PC-3 (cell line): ENCODE data around the gene CALR3. TPM values are rescaled to one million over a fixed set of nuclear protein-coding genes. Genes with fewer than 3 reads are reported as not detected.

Source experiments
- ATAC-seq: fragments of 200-7000 bp; cut with Tn5 transposase; 2 replicates; pipeline ENCODE4 v1.9.1; 2020; ENCODE audit warnings: mild to moderate bottlenecking, moderate library complexity
- BruUV-seq: library from RNA; stranded (reverse); fragments of 400-500 nt; replicated peaks from 2 replicates; lab custom pipeline; 2021; lab: Mats Ljungman, UMichigan
- CTCF ChIA-PET: fragments of 300-600 bp; sonication (Branson Sonifier 250); formaldehyde crosslinking; loops from one replicate; lab custom pipeline; 2022; ENCODE audit warnings: antibody characterized with exemption; lab: Charles Lee
- POLR2A ChIA-PET: fragments of 300-600 bp; sonication (Branson Sonifier 250); formaldehyde crosslinking; loops from one replicate; lab custom pipeline; 2022; ENCODE audit warnings: antibody characterized with exemption; ENCODE audit not compliant: unreplicated experiment; lab: Charles Lee
- DNase-seq: peaks from one replicate; pipeline ENCODE4 v3.0.0-alpha.2; 2015
- H2AFZ ChIP-seq: fragments of 300-600 bp; sonication (generic); 2 replicates; pipeline ENCODE4 v1.6.0; 2016; ENCODE audit warnings: antibody characterized with exemption, low read length
- H3F3A ChIP-seq: fragments of 300-600 bp; sonication (generic); one replicate; pipeline ENCODE4 v1.6.0; 2017; ENCODE audit warnings: antibody characterized with exemption, low read length, control low read depth, mild to moderate bottlenecking; ENCODE audit not compliant: unreplicated experiment
- H3K27ac ChIP-seq: fragments of 300-600 bp; sonication (generic); 2 replicates; pipeline ENCODE4 v1.5.1; 2016; ENCODE audit warnings: mild to moderate bottlenecking, low read length
- H3K27me3 ChIP-seq: fragments of 300-600 bp; sonication (generic); 2 replicates; pipeline ENCODE4 v1.6.1; 2016; ENCODE audit warnings: low read length, mixed read lengths
- H3K36me3 ChIP-seq: fragments of 300-600 bp; sonication (generic); 2 replicates; pipeline ENCODE4 v1.6.1; 2016; ENCODE audit warnings: low read depth, mixed run types, low read length, mixed read lengths
- H3K4me1 ChIP-seq: fragments of 300-600 bp; sonication (generic); 2 replicates; pipeline ENCODE4 v1.5.1; 2016; ENCODE audit warnings: low read length; ENCODE audit not compliant: insufficient read depth
- H3K4me2 ChIP-seq: fragments of 300-600 bp; sonication (generic); 2 replicates; pipeline ENCODE4 v1.6.0; 2016; ENCODE audit warnings: low read length
- H3K4me3 ChIP-seq: fragments of 300-600 bp; sonication (generic); 2 replicates; pipeline ENCODE4 v1.5.1; 2016; ENCODE audit warnings: mild to moderate bottlenecking, low read length, mixed read lengths
- H3K79me2 ChIP-seq: fragments of 300-600 bp; sonication (generic); 2 replicates; pipeline ENCODE4 v1.6.1; 2017; ENCODE audit warnings: low read length, mixed read lengths
- H3K9ac ChIP-seq: fragments of 300-600 bp; sonication (generic); 2 replicates; pipeline ENCODE4 v1.6.0; 2016; ENCODE audit warnings: mild to moderate bottlenecking, low read length
- H3K9me2 ChIP-seq: fragments of 300-600 bp; sonication (generic); replicated peaks from 2 replicates; pipeline ENCODE4 v1.6.1; 2016; ENCODE audit warnings: mixed run types, low read length, mixed read lengths
- H3K9me3 ChIP-seq: fragments of 300-600 bp; sonication (generic); 2 replicates; pipeline ENCODE4 v1.6.1; 2016; ENCODE audit warnings: low read length, mixed read lengths
- H4K20me1 ChIP-seq: fragments of 300-600 bp; sonication (generic); 2 replicates; pipeline ENCODE4 v1.6.1; 2016; ENCODE audit warnings: low read length, mixed read lengths
- CTCF ChIP-seq: fragments of 300-600 bp; sonication (generic); conservative IDR thresholded peaks from 2 replicates; pipeline ENCODE4 v1.5.1; 2017; ENCODE audit warnings: antibody characterized with exemption, low read depth, mild to moderate bottlenecking, low read length
- EZH2 ChIP-seq: fragments of 300-600 bp; sonication (generic); IDR thresholded peaks from one replicate; pipeline ENCODE4 v1.6.1; 2017; ENCODE audit warnings: antibody characterized with exemption, mild to moderate bottlenecking, low read length; ENCODE audit not compliant: unreplicated experiment
- EZH2phosphoT487 ChIP-seq: fragments of 300-600 bp; sonication (generic); IDR thresholded peaks from 2 replicates; pipeline ENCODE4 v1.6.1; 2018; ENCODE audit warnings: mild to moderate bottlenecking, antibody characterized with exemption, low read length, borderline replicate concordance
- intact Hi-C: fragments of 100-400 bp; cut with micrococcal nuclease; formaldehyde crosslinking; loops from 2 replicates; pipeline ENCODE4 v1.9.0; 2023
- total RNA-seq: library from RNA; depleted of rRNA; stranded (reverse); fragments of >200 nt; gene quantifications from 2 replicates; pipeline ENCODE4 v1.2.3, GENCODE V29; 2014

CALR3 gene
- total RNA-seq, 1 experiment from 2014 or later: 0.47 TPM

DNA sequence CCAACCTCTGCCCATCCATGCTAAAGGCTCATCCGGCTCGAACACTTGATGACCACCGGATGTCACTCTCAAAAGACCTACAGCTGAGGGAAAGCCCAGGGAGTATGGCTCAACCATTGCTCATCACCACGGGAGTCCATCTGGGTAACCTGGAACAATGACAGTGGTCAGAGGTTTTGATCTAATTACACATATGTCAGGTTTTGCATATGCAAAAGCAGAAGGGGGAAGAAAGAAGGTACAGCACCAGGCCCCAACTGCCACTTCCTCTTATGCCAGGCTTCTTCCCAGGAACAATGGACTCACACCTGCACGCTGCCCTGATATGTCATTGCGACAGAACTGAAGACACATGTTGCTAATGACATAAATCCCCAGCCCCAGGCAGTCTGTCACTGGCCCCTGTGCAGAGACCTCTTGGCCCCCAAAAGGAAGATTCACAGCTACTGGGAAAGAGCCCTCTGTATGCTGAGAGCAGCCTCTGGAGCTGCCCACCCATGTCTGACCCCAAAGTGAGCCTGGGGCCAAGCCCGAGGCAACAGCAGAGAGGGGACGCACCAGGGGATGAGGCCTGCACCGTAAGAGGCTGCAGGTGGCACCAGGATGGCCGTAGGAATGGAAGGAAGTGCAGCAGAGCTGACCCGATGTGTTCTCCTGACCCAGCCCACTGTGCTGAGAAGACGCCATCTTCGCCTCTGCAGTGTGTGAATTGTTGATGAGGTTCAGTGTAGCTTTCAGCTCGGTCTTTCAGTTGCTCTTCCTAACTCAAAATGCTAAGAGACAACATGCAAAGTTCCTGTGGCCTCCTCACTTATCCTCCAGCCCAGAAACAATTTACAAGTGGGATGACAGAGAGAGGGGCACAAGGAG lies 50.5 kb downstream of the CALR3 start:
- ChIA-PET CTCF (no interaction called here), POLR2A (no interaction called here)
- H3K79me2 ChIP-seq: peaks cover 85% of the 10 kb centered on the region
- ATAC-seq (peak; percentile 61), DNase-seq (peak; percentile 52)
- no peaks in the 10 kb centered on the region for H3K9me2 ChIP-seq
- H3K27me3 ChIP-seq: no peaks in the 10 kb centered on the region
- peaks cover 5% of the 10 kb centered on the region; the same call in 1 of the 2 replicates for H3K36me3 ChIP-seq
- intact Hi-C loops: no loop called here
- H3K4me2 ChIP-seq: no peak overlapping the region
- peaks cover 13% of the 10 kb centered on the region for H3K4me1 ChIP-seq
- peaks cover 50% of the 10 kb centered on the region for H4K20me1 ChIP-seq
- no TSS peak for BruUV-seq
- H3K4me3 ChIP-seq: no peak overlapping the region
- H2AFZ ChIP-seq: no peak overlapping the region
- peak overlapping the region; percentile 55 for H3K27ac ChIP-seq
- H3K9ac ChIP-seq: no peak overlapping the region
- no peaks in the 10 kb centered on the region for H3F3A ChIP-seq
- TF ChIP-seq EZH2phosphoT487 (no peak), CTCF (peak; percentile 33)
- no peaks in the 10 kb centered on the region for H3K9me3 ChIP-seq

DNA sequence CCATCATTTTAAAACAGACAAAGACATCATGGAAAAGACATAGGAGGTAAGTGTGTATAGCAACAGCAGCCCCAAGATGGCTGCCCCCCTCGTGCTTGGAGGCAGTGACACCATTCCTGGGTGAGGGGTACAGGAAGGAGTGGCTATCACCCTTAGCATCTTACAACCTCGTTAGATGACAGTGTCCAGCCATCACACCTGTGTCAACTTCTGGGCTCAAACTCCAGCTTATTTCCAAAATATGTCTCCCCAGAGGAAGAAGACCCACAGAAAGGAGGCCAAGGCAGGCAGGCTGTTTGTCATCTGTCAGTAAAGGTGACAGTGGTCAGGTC lies 51.7 kb downstream of the CALR3 start:
- Histone ChIP-seq H3K4me1 (peaks cover 13% of the 10 kb centered on the region), H3K79me2 (peaks cover 73% of the 10 kb centered on the region), H3K9me3 (no peaks in the 10 kb centered on the region), H3K27me3 (no peaks in the 10 kb centered on the region), H3K27ac (no peak overlapping the region), H3K4me3 (no peak overlapping the region), H3F3A (no peaks in the 10 kb centered on the region), H2AFZ (no peak overlapping the region), H3K9me2 (no peaks in the 10 kb centered on the region), H4K20me1 (peaks cover 42% of the 10 kb centered on the region), H3K9ac (no peak overlapping the region), H3K4me2 (no peak overlapping the region), H3K36me3 (peaks cover 5% of the 10 kb centered on the region; the same call in 1 of the 2 replicates)
- BruUV-seq: no TSS peak
- TF ChIP-seq EZH2phosphoT487 (no peak), CTCF (no peak), EZH2 (no peak)
- CTCF ChIA-PET: no interaction called here
- intact Hi-C loops: no loop called here
- DNase-seq: no peak
- POLR2A ChIA-PET: no interaction called here
- ATAC-seq: no peak
